GM18517 (cell line): ENCODE results near the gene TTYH3.
"Not testable (repeated sequence)": the region's sequence is repeated elsewhere in the genome, so short reads cannot be mapped to it uniquely, and the experiment has no call there.

Source experiments
- ATAC-seq: cut with Tn5 transposase; IDR thresholded peaks from one replicate; pipeline ENCODE4 v1.9.1; 2021; ENCODE audit warnings: mild to moderate bottlenecking, moderate library complexity; ENCODE audit not compliant: unreplicated experiment

TTYH3 gene

GRCh38 chr7:2681929-2682799 lies 50.4 kb downstream of the TTYH3 start:
- ATAC-seq = no peak

- no peak for ATAC-seq
Observed at GRCh38 chr7:2684501-2684900, 52.7 kb downstream of the TTYH3 start.

- ATAC-seq = no peak
Observed at GRCh38 chr7:2686101-2686500, 54.3 kb downstream of the TTYH3 start.

- no peak for ATAC-seq
Observed at GRCh38 chr7:2687338-2687869, 55.6 kb downstream of the TTYH3 start.

- ATAC-seq = no peak
Observed at GRCh38 chr7:2687881-2688318, 56.1 kb downstream of the TTYH3 start, which contains the start of gene AMZ1. Gene AMZ1 (plus strand): TSS chr7:2688202. CDS start chr7:2700452, 12,250 bp downstream.

GRCh38 chr7:2688409-2689342 lies 56.9 kb downstream of the TTYH3 start:
- peak; percentile 79 for ATAC-seq

GRCh38 chr7:2689343-2689847 lies 57.6 kb downstream of the TTYH3 start:
- ATAC-seq = no peak

GRCh38 chr7:2689951-2690705 lies 58.3 kb downstream of the TTYH3 start:
- no peak for ATAC-seq

- ATAC-seq = no peak
Observed at GRCh38 chr7:2691011-2691707, 59.4 kb downstream of the TTYH3 start.

GRCh38 chr7:2691932-2692439 lies 60.2 kb downstream of the TTYH3 start:
- not testable (repeated sequence) for ATAC-seq

GRCh38 chr7:2692543-2692942 lies 60.8 kb downstream of the TTYH3 start:
- no peak for ATAC-seq

- ATAC-seq = not testable (repeated sequence)
Observed at GRCh38 chr7:2693420-2694121, 61.8 kb downstream of the TTYH3 start.

GRCh38 chr7:2694122-2694436 lies 62.3 kb downstream of the TTYH3 start:
- ATAC-seq = not testable (repeated sequence)

GRCh38 chr7:2698581-2699288 lies 66.9 kb downstream of the TTYH3 start:
- peak; percentile 97 for ATAC-seq

GRCh38 chr7:2699289-2699620 lies 67.5 kb downstream of the TTYH3 start:
- ATAC-seq = no peak

GRCh38 chr7:2700141-2700850 lies 68.5 kb downstream of the TTYH3 start:
- ATAC-seq = no peak

- ATAC-seq = no peak
Observed at GRCh38 chr7:2701424-2701823, 69.6 kb downstream of the TTYH3 start.
